ENCODE data around the gene EGFL6.

EGFL6 gene

GRCh38 chrX:13569479-13570260 is at the start of gene EGFL6:
EGFL6 (plus strand) TSS chrX:13569601; CDS start chrX:13569862, 261 bp downstream.
- DNase-seq: no peak

- DNase-seq: no peak
Observed at GRCh38 chrX:13520351-13520750, 49.0 kb upstream of the EGFL6 start.

GRCh38 chrX:13520936-13521335 is 48.5 kb upstream of the EGFL6 start:
- no peak for DNase-seq

- DNase-seq: no peak
Observed at GRCh38 chrX:13522811-13523210, 46.6 kb upstream of the EGFL6 start.

GRCh38 chrX:13533726-13534125 is 35.7 kb upstream of the EGFL6 start:
- DNase-seq: no peak

GRCh38 chrX:13535376-13536165 is 33.8 kb upstream of the EGFL6 start:
- no peak for DNase-seq

GRCh38 chrX:13536551-13536950 is 32.9 kb upstream of the EGFL6 start:
- no peak for DNase-seq

- DNase-seq: no peak
Observed at GRCh38 chrX:13538414-13538813, 31.0 kb upstream of the EGFL6 start.

- DNase-seq: no peak
Observed at GRCh38 chrX:13540602-13541001, 28.8 kb upstream of the EGFL6 start.

GRCh38 chrX:13545726-13546125 is 23.7 kb upstream of the EGFL6 start:
- DNase-seq: no peak

- no peak for DNase-seq
Observed at GRCh38 chrX:13547671-13548070, 21.7 kb upstream of the EGFL6 start.

- DNase-seq: no peak
Observed at GRCh38 chrX:13550346-13550745, 19.1 kb upstream of the EGFL6 start.

GRCh38 chrX:13551610-13552009 is 17.8 kb upstream of the EGFL6 start:
- DNase-seq: no peak

- DNase-seq: no peak
Observed at GRCh38 chrX:13552892-13553291, 16.5 kb upstream of the EGFL6 start.

- DNase-seq: no peak
Observed at GRCh38 chrX:13565511-13565910, 3.9 kb upstream of the EGFL6 start.

GRCh38 chrX:13570261-13570605 is 832 bp downstream of the EGFL6 start:
- DNase-seq: no peak

GRCh38 chrX:13571136-13571535 is 1.7 kb downstream of the EGFL6 start:
- no peak for DNase-seq

- no peak for DNase-seq
Observed at GRCh38 chrX:13574600-13574999, 5.2 kb downstream of the EGFL6 start.

- DNase-seq: no peak
Observed at GRCh38 chrX:13579661-13580060, 10.3 kb downstream of the EGFL6 start.

GRCh38 chrX:13581554-13581953 is 12.2 kb downstream of the EGFL6 start:
- DNase-seq: no peak

- no peak for DNase-seq
Observed at GRCh38 chrX:13587786-13588477, 18.5 kb downstream of the EGFL6 start.

GRCh38 chrX:13590207-13590606 is 20.8 kb downstream of the EGFL6 start:
- DNase-seq: no peak

GRCh38 chrX:13590914-13591313 is 21.5 kb downstream of the EGFL6 start:
- DNase-seq: no peak

- no peak for DNase-seq
Observed at GRCh38 chrX:13597874-13598273, 28.5 kb downstream of the EGFL6 start.

All from CD4-positive, alpha-beta T cell treated with Interleukin-17A for 1 hour (primary cell).